GM12864 (cell line): ENCODE results near the gene FSTL4.

Experiments
- DNase-seq: peaks from one replicate; pipeline ENCODE4 v3.0.0-alpha.2; 2011; ENCODE audit warnings: low read depth
- H3K4me3 ChIP-seq: 2 replicates; pipeline ENCODE4 v1.5.1; 2011; ENCODE audit warnings: mild to moderate bottlenecking, low read depth, low read length, control low read depth
- TF ChIP-seq, protein P1 (sequence below): IDR thresholded peaks from 2 replicates; pipeline ENCODE4 v1.5.1; 2011; ENCODE audit warnings: low read depth, mild to moderate bottlenecking, moderate library complexity, low read length, control low read depth, inconsistent platforms; ENCODE audit errors: missing control alignments

The FSTL4 gene

DNA sequence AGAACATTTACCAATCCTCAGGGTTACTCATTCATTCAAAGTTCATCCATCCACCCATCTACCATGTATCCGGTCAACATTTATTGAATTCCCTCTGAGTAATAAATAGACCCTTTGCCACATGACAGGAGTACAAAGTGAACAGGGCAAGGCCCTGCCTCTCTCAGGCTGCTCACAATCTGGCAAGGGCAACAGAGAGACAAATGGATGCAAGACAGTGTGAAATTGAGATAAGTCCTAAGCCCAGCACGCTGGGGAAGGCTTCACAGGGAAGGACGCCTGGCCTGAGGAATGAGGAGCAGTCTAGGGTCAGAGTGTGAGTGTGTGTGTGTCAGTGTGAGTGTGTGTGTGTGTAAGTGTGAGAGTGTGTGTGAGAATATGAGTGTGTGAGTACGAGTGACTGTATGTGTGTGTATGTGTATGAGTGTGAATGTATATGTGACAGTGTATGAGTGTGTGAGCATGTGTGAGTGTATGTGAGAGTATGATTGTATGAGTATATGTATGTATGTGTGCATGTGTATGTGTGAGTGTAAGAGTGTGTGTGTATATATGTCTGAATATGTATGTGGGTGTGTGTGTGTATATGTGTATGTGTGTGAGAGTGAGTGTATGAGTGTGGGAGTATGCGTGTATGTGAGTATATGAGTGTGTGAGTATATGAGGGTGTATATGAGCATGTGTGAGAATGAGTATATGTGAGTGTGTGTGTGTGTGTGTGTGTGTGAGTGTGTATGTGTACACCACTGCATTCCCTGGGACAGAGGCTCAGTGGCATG lies 145.6 kb downstream of the FSTL4 start:
- TF ChIP-seq, protein P1, sequence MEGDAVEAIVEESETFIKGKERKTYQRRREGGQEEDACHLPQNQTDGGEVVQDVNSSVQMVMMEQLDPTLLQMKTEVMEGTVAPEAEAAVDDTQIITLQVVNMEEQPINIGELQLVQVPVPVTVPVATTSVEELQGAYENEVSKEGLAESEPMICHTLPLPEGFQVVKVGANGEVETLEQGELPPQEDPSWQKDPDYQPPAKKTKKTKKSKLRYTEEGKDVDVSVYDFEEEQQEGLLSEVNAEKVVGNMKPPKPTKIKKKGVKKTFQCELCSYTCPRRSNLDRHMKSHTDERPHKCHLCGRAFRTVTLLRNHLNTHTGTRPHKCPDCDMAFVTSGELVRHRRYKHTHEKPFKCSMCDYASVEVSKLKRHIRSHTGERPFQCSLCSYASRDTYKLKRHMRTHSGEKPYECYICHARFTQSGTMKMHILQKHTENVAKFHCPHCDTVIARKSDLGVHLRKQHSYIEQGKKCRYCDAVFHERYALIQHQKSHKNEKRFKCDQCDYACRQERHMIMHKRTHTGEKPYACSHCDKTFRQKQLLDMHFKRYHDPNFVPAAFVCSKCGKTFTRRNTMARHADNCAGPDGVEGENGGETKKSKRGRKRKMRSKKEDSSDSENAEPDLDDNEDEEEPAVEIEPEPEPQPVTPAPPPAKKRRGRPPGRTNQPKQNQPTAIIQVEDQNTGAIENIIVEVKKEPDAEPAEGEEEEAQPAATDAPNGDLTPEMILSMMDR = no peak
- H3K4me3 ChIP-seq = no peak overlapping the region
- DNase-seq = no peak

DNA sequence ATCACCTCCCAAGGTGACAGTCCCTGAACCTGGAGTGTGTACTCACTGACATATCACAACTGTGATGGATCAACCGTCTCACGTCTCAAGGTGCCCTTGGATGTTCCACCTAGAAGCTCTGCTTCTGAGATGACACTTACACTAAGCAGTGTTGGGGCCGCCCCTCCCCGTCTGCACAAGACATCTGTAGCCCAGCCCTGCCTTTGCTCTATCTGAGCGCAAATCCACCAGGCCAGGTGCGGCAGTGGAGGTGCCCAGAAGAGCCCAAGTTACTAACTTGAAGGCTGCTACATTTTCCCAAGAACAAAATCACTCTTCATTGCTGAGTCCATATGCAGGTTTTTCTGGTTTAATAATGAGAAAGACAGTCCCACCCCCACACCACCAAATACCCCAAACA lies 148.3 kb downstream of the FSTL4 start:
- DNase-seq = no peak
- TF ChIP-seq, protein P1 = no peak
- no peak overlapping the region for H3K4me3 ChIP-seq

DNA sequence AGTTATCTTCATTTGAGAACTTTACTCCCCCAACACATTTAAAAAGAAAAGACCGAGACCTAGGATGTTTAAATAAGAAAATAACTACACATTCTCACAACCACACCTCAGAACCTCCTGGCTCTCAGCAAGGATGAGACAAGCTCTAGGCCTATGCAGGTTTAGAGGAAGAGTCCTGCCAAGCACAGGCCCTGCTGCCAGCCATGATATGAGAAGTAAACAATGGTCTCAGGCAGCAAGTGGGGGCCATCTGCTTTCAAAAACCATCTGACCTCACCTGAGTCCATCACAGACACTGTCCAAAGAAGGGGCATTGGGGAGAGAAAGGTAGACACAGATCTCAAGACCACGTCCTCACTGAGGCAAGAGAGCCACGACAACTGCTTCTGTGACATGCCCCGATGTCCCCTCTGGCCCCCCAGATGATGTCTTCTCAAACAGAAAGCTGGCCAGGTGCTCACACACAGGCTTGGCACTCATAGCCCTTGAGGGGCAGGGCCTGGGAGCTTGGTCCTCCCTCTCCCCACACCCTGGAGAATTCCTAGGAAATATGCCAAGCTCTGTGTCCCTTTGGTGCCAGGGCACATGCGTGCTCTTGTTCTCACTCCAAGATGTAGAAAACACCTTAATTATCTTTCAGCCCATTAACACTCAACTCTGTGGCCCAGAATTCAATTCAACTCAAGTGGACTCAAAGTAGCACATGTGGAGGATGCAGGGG lies 150.4 kb downstream of the FSTL4 start:
- H3K4me3 ChIP-seq = no peak overlapping the region
- DNase-seq = no peak
- TF ChIP-seq, protein P1 = no peak

DNA sequence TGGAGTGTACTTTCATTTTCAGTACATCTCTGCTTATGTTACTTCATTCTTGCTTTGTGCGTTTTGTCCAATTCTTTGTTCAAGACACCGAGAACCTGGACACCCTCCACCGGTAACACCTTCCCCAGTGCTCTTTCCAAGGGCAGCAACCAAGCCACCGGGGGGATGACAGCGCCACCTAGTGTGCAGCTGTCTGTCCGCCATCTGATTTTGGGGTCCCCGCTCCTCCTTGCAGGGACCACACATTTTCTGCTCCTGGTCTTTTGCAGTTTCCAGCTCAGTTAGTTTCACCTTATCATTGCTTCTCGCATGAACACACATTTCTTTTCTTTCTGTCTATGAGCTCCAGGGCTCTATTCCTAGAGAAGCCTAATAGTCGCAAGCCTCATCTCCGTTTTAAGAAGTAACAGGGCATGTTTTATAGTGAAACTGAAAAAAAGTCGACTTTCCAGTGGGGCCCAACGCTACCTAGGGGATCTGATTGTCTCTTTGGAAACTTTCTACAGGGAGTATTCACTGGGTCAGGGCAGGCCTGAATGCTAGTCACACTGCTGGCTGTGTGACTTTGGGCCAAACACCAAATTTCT lies 152.1 kb downstream of the FSTL4 start:
- no peak overlapping the region for H3K4me3 ChIP-seq
- no peak for DNase-seq
- TF ChIP-seq, protein P1 = peak; percentile 81

DNA sequence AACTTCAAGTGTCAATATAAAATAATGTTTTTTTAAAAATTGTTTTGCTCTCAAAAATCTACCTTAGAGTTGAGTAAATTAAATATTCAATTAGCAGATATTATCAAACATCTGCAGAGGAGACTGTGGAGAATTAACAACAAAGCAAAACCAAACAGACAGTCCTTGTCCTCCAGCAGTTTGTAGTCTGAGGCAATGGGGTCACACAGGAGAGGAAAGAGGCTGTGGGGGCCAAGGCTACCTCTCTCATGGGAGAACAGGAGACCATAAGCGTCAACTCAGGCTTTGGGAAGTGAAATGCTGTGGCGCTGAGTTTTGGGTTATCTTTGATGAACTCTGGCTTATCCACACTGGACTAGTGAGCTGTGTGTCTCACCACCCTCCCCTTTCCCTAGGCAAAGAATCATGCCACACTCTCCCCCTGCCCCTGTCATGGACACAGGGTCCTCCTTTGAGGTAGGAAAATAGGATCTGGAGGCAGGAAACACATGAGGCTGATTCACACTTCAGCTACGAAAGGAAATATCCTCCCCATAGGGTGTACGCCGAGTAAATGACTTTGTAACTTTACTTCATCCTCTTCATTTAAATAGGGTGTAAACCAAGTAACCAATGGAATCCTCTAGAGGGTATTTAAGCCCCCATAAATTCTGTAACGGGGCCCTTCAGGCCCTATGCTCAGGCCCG lies 152.7 kb downstream of the FSTL4 start:
- no peak overlapping the region for H3K4me3 ChIP-seq
- no peak for DNase-seq
- TF ChIP-seq, protein P1 = no peak

DNA sequence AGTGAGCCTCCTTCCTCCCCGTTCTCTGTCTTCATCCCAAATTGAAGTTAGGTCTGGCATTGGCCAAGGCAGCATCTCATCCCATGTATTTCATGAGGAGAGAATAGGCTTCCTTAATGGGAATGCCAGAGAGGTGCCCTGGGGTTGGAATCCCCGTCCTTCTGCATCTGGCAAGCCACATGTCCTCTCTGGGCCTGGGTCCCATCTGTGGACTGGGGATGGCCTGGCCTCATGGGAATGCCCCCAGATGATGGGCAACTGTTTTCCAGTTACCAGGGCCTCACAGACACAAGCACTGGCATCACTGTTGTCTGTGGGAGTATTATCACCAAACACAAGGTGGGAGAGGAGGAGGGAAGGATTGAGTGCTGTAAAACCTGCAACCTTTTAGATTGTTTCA lies 153.9 kb downstream of the FSTL4 start:
- no peak for DNase-seq
- TF ChIP-seq, protein P1 = no peak
- H3K4me3 ChIP-seq = no peak overlapping the region
